Measurements from ENCODE around the gene SOX6. TPM values are rescaled to one million over a fixed set of nuclear protein-coding genes. Genes with fewer than 3 reads are reported as not detected.
"Not testable (repeated sequence)": the region's sequence is repeated elsewhere in the genome, so short reads cannot be mapped to it uniquely, and the experiment has no call there.

SOX6 gene
- total and polyA plus RNA-seq, 2 experiments from 2014 or later: 0.03 to 0.66 TPM

DNA sequence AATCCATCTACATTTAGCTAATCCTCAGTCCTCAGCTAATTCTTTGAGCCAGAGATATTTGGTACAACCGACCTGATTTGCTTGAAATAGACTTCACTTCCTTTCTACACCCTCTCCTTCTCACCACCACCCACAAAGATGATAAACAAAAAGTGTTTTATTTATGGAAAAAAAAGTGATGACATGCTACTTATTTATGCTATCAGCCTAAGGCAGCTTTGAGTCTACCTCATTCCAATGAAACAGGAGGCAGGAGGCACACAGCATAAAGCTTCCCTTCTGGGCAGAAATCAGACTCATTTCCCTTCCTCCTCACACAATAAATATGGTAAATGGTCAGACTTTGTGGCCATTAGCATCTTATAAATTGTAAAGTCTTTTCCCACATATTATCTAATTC, 325.7 kb downstream of the SOX6 start:
- Histone ChIP-seq H2AFZ (no peak overlapping the region), H3K27ac (ENCODE audit: low read depth) (no peak overlapping the region), H3K9me2 (ENCODE audit: insufficient read depth) (no peaks in the 10 kb centered on the region), H3K4me2 (no peak overlapping the region), H3F3A (replicated peaks; ENCODE audit: low read depth) (no peaks in the 10 kb centered on the region), H3K79me2 (replicated peaks; ENCODE audit: insufficient read depth) (no peaks in the 10 kb centered on the region), H3K4me3 (no peak overlapping the region), H4K20me1 (replicated peaks; ENCODE audit: insufficient read depth) (no peaks in the 10 kb centered on the region), H3K4me1 (ENCODE audit: insufficient read depth) (peaks cover 7% of the 10 kb centered on the region; the same call in 1 of the 2 replicates), H3K36me3 (ENCODE audit: insufficient read depth) (no peaks in the 10 kb centered on the region), H3K27me3 (ENCODE audit: insufficient read depth) (no peaks in the 10 kb centered on the region)
- DNase-seq (ENCODE audit: low spot score): no peak
- H3K36me3 Mint-ChIP-seq (ENCODE audit: low read depth): no peaks in the 10 kb centered on the region
- H3K9me3 Mint-ChIP-seq: no peaks in the 10 kb centered on the region
- H3K27ac Mint-ChIP-seq: no peak overlapping the region; the same call in 1 of the 2 replicates
- peaks cover 10% of the 10 kb centered on the region; the same call in 2 of the 3 replicates for H3K4me1 Mint-ChIP-seq
- TF ChIP-seq, protein P1, sequence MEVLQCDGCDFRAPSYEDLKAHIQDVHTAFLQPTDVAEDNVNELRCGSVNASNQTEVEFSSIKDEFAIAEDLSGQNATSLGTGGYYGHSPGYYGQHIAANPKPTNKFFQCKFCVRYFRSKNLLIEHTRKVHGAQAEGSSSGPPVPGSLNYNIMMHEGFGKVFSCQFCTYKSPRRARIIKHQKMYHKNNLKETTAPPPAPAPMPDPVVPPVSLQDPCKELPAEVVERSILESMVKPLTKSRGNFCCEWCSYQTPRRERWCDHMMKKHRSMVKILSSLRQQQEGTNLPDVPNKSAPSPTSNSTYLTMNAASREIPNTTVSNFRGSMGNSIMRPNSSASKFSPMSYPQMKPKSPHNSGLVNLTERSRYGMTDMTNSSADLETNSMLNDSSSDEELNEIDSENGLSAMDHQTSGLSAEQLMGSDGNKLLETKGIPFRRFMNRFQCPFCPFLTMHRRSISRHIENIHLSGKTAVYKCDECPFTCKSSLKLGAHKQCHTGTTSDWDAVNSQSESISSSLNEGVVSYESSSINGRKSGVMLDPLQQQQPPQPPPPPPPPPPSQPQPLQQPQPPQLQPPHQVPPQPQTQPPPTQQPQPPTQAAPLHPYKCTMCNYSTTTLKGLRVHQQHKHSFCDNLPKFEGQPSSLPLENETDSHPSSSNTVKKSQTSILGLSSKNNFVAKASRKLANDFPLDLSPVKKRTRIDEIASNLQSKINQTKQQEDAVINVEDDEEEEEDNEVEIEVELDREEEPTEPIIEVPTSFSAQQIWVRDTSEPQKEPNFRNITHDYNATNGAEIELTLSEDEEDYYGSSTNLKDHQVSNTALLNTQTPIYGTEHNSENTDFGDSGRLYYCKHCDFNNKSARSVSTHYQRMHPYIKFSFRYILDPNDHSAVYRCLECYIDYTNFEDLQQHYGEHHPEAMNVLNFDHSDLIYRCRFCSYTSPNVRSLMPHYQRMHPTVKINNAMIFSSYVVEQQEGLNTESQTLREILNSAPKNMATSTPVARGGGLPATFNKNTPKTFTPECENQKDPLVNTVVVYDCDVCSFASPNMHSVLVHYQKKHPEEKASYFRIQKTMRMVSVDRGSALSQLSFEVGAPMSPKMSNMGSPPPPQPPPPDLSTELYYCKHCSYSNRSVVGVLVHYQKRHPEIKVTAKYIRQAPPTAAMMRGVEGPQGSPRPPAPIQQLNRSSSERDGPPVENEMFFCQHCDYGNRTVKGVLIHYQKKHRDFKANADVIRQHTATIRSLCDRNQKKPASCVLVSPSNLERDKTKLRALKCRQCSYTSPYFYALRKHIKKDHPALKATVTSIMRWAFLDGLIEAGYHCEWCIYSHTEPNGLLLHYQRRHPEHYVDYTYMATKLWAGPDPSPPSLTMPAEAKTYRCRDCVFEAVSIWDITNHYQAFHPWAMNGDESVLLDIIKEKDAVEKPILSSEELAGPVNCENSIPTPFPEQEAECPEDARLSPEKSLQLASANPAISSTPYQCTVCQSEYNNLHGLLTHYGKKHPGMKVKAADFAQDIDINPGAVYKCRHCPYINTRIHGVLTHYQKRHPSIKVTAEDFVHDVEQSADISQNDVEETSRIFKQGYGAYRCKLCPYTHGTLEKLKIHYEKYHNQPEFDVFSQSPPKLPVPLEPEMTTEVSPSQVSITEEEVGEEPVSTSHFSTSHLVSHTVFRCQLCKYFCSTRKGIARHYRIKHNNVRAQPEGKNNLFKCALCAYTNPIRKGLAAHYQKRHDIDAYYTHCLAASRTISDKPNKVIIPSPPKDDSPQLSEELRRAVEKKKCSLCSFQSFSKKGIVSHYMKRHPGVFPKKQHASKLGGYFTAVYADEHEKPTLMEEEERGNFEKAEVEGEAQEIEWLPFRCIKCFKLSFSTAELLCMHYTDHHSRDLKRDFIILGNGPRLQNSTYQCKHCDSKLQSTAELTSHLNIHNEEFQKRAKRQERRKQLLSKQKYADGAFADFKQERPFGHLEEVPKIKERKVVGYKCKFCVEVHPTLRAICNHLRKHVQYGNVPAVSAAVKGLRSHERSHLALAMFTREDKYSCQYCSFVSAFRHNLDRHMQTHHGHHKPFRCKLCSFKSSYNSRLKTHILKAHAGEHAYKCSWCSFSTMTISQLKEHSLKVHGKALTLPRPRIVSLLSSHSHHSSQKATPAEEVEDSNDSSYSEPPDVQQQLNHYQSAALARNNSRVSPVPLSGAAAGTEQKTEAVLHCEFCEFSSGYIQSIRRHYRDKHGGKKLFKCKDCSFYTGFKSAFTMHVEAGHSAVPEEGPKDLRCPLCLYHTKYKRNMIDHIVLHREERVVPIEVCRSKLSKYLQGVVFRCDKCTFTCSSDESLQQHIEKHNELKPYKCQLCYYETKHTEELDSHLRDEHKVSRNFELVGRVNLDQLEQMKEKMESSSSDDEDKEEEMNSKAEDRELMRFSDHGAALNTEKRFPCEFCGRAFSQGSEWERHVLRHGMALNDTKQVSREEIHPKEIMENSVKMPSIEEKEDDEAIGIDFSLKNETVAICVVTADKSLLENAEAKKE (CRISPR knock-in tag; IDR thresholded peaks at IDR 0.05): no peak
- no peak for TF ChIP-seq NANOG (IDR thresholded peaks at IDR 0.05; ENCODE audit: borderline replicate concordance)
- H3K4me3 Mint-ChIP-seq: no peak overlapping the region
- H3K27me3 Mint-ChIP-seq (ENCODE audit: insufficient read depth, low read depth, poor library complexity): peaks cover 2% of the 10 kb centered on the region
- no peak for ATAC-seq

DNA sequence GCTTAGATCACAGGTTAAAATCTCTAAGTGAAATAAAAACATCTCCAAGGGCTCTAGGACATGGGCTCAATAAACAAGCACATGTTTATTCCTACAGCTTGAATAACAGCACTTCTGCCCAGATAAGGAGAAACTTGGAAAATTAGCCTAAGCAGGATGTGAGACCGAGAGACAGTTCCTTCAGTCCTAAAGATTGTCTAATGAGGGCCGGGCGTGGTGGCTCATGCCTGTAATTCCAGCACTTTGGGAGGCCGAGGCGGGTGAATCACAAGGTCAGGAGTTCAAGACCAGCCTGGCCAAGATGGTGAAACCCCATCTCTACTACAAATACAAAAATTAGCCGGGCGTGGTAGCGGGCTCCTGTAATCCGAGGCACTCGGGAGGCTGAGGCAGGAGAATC, 327.2 kb downstream of the SOX6 start:
- not testable (repeated sequence) for H3K36me3 Mint-ChIP-seq (ENCODE audit: low read depth); H3K4me1 ChIP-seq (ENCODE audit: insufficient read depth); H3K27ac ChIP-seq (ENCODE audit: low read depth); H3K9me2 ChIP-seq (ENCODE audit: insufficient read depth); H3K27ac Mint-ChIP-seq; H3K4me3 Mint-ChIP-seq; H3K9me3 Mint-ChIP-seq; H3K4me3 ChIP-seq; H3K36me3 ChIP-seq (ENCODE audit: insufficient read depth); H4K20me1 ChIP-seq (replicated peaks; ENCODE audit: insufficient read depth); H3K27me3 Mint-ChIP-seq (ENCODE audit: insufficient read depth, low read depth, poor library complexity); H3K4me1 Mint-ChIP-seq; H3K4me2 ChIP-seq; H3K27me3 ChIP-seq (ENCODE audit: insufficient read depth); H3K79me2 ChIP-seq (replicated peaks; ENCODE audit: insufficient read depth); H2AFZ ChIP-seq; H3F3A ChIP-seq (replicated peaks; ENCODE audit: low read depth); DNase-seq (ENCODE audit: low spot score); ATAC-seq

Data from GM23338 (cell line).